ENCODE results near the gene MAPK4. TPM values are rescaled to one million over a fixed set of nuclear protein-coding genes. Genes with fewer than 3 reads are reported as not detected.

MAPK4 gene
- total RNA-seq, 1 donor from 2014 or later: 9.3 TPM

GRCh38 chr18:50610349-50610748 is 50.5 kb downstream of the MAPK4 start:
- H3K4me1 Mint-ChIP-seq: peaks cover 8% of the 10 kb centered on the region
- H3K36me3 Mint-ChIP-seq (ENCODE audit: low read depth): peaks cover 11% of the 10 kb centered on the region
- H3K27me3 Mint-ChIP-seq (ENCODE audit: low read depth): no peaks in the 10 kb centered on the region
- H3K9me3 Mint-ChIP-seq: peaks cover 15% of the 10 kb centered on the region
- no peak for DNase-seq (ENCODE audit: low read depth, low spot score)
- no peak overlapping the region for H3K4me3 Mint-ChIP-seq
- no peak overlapping the region for H3K27ac Mint-ChIP-seq (ENCODE audit: unreplicated experiment)
- TF ChIP-seq CTCF (conservative IDR thresholded peaks at IDR 0.05): no peak

GRCh38 chr18:50611529-50611941 is 51.6 kb downstream of the MAPK4 start:
- no peak for DNase-seq (ENCODE audit: low read depth, low spot score)
- Mint-ChIP-seq H3K36me3 (ENCODE audit: low read depth) (peaks cover 11% of the 10 kb centered on the region), H3K9me3 (peaks cover 15% of the 10 kb centered on the region), H3K27ac (ENCODE audit: unreplicated experiment) (no peak overlapping the region), H3K4me3 (no peak overlapping the region), H3K27me3 (ENCODE audit: low read depth) (no peaks in the 10 kb centered on the region), H3K4me1 (peaks cover 9% of the 10 kb centered on the region)
- TF ChIP-seq CTCF (conservative IDR thresholded peaks at IDR 0.05): no peak

GRCh38 chr18:50614838-50615237 is 55.0 kb downstream of the MAPK4 start:
- no peak for DNase-seq (ENCODE audit: low read depth, low spot score)
- Mint-ChIP-seq H3K36me3 (ENCODE audit: low read depth) (peaks cover 8% of the 10 kb centered on the region), H3K4me1 (peaks cover 9% of the 10 kb centered on the region), H3K4me3 (no peak overlapping the region), H3K9me3 (peaks cover 12% of the 10 kb centered on the region), H3K27me3 (ENCODE audit: low read depth) (no peaks in the 10 kb centered on the region), H3K27ac (ENCODE audit: unreplicated experiment) (no peak overlapping the region)
- no peak for TF ChIP-seq CTCF (conservative IDR thresholded peaks at IDR 0.05)

GRCh38 chr18:50616484-50617048 is 56.7 kb downstream of the MAPK4 start:
- peaks cover 12% of the 10 kb centered on the region for H3K9me3 Mint-ChIP-seq
- H3K36me3 Mint-ChIP-seq (ENCODE audit: low read depth): peaks cover 8% of the 10 kb centered on the region
- H3K27me3 Mint-ChIP-seq (ENCODE audit: low read depth): no peaks in the 10 kb centered on the region
- DNase-seq (ENCODE audit: low read depth, low spot score): no peak
- H3K27ac Mint-ChIP-seq (ENCODE audit: unreplicated experiment): no peak overlapping the region
- TF ChIP-seq CTCF (conservative IDR thresholded peaks at IDR 0.05): no peak
- H3K4me3 Mint-ChIP-seq: no peak overlapping the region
- peaks cover 9% of the 10 kb centered on the region for H3K4me1 Mint-ChIP-seq

- H3K36me3 Mint-ChIP-seq (ENCODE audit: low read depth): no peaks in the 10 kb centered on the region
- peaks cover 1% of the 10 kb centered on the region for H3K9me3 Mint-ChIP-seq
- no peak overlapping the region for H3K27ac Mint-ChIP-seq (ENCODE audit: unreplicated experiment)
- H3K4me3 Mint-ChIP-seq: no peak overlapping the region
- DNase-seq (ENCODE audit: low read depth, low spot score): no peak
- H3K27me3 Mint-ChIP-seq (ENCODE audit: low read depth): no peaks in the 10 kb centered on the region
- H3K4me1 Mint-ChIP-seq: peaks cover 5% of the 10 kb centered on the region
- no peak for TF ChIP-seq CTCF (conservative IDR thresholded peaks at IDR 0.05)
Observed at GRCh38 chr18:50619861-50620275, 60.0 kb downstream of the MAPK4 start.
